ENCODE measurements around the gene PLA2G6. TPM values are rescaled to one million over a fixed set of nuclear protein-coding genes. Genes with fewer than 3 reads are reported as not detected.

The PLA2G6 gene
- total RNA-seq, 2 experiments from 2014 or later, result 33.9 to 83.9 TPM

DNA sequence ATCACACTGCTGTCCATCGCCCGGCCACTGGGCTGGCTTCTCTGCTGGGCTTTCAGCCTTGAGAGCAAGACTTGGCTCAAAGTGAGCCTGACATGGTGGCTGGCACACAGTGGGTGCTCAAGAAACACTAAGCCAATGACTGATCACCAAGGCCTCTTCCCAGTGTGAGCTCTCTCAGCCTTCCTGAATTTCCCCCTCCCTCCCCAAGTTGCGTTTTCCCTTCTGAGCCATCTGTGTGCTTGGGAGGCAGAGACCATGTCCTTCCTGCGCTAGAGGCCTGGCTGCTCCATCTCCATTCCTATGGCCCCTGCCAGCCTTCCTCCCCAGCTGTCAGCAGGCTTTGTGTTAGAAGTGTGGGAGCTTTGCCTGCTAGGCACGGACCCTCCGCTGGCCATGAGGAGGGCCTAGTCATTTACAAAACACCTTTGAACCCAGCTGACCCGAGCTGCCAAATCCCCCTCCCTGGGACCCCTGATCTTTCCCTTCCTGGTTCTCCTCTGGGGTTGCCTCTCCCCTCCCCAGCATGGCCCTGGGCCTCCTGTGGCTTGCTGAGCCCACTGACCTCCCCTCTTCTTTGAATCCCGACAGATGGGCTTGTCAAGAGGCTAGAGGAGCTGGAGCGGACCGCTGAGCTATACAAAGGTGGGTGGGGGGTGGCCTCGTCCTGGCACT, 111.2 kb downstream of the PLA2G6 start:
- H3K4me2 ChIP-seq (ENCODE audit: low read length), result no peak overlapping the region
- no peak overlapping the region for H2AFZ ChIP-seq (ENCODE audit: low read length)
- ChIA-PET POLR2A (interaction anchor here (0.7 kb wide), 1 partner anchor 25 kb away, joined by 3 read pairs; no protein-coding TSS in a partner anchor), CTCF (ENCODE audit: unreplicated experiment) (no interaction called here)
- H4K20me1 ChIP-seq (ENCODE audit: insufficient read depth, low read length), result no peaks in the 10 kb centered on the region
- no peaks in the 10 kb centered on the region for H3K4me1 ChIP-seq (ENCODE audit: insufficient read depth, low read length, poor library complexity, severe bottlenecking)
- BruUV-seq (replicated peaks), result no TSS peak
- H3K79me2 ChIP-seq (ENCODE audit: insufficient read depth, low read depth, low read length), result no peaks in the 10 kb centered on the region
- no peaks in the 10 kb centered on the region for H3K9me2 ChIP-seq (ENCODE audit: insufficient read depth, low read length)
- no peak for DNase-seq (ENCODE audit: low spot score)
- H3K4me3 ChIP-seq (ENCODE audit: low read depth, low read length, poor library complexity, severe bottlenecking), result no peak overlapping the region
- no peaks in the 10 kb centered on the region for H3K36me3 ChIP-seq (ENCODE audit: insufficient read depth, low read length)
- TF ChIP-seq EZH2phosphoT487 (IDR thresholded peaks at IDR 0.05; ENCODE audit: borderline replicate concordance, low read depth, low read length), result no peak
- TF ChIP-seq, protein P1, sequence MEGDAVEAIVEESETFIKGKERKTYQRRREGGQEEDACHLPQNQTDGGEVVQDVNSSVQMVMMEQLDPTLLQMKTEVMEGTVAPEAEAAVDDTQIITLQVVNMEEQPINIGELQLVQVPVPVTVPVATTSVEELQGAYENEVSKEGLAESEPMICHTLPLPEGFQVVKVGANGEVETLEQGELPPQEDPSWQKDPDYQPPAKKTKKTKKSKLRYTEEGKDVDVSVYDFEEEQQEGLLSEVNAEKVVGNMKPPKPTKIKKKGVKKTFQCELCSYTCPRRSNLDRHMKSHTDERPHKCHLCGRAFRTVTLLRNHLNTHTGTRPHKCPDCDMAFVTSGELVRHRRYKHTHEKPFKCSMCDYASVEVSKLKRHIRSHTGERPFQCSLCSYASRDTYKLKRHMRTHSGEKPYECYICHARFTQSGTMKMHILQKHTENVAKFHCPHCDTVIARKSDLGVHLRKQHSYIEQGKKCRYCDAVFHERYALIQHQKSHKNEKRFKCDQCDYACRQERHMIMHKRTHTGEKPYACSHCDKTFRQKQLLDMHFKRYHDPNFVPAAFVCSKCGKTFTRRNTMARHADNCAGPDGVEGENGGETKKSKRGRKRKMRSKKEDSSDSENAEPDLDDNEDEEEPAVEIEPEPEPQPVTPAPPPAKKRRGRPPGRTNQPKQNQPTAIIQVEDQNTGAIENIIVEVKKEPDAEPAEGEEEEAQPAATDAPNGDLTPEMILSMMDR (conservative IDR thresholded peaks at IDR 0.05; ENCODE audit: low read length), result no peak
- H3K9me3 ChIP-seq (ENCODE audit: low read length), result no peaks in the 10 kb centered on the region
- H3K27ac ChIP-seq (ENCODE audit: low read depth, low read length, poor library complexity, severe bottlenecking), result no peak overlapping the region
- intact Hi-C loops (cut with micrococcal nuclease; ENCODE audit: unreplicated experiment), result no loop called here

DNA sequence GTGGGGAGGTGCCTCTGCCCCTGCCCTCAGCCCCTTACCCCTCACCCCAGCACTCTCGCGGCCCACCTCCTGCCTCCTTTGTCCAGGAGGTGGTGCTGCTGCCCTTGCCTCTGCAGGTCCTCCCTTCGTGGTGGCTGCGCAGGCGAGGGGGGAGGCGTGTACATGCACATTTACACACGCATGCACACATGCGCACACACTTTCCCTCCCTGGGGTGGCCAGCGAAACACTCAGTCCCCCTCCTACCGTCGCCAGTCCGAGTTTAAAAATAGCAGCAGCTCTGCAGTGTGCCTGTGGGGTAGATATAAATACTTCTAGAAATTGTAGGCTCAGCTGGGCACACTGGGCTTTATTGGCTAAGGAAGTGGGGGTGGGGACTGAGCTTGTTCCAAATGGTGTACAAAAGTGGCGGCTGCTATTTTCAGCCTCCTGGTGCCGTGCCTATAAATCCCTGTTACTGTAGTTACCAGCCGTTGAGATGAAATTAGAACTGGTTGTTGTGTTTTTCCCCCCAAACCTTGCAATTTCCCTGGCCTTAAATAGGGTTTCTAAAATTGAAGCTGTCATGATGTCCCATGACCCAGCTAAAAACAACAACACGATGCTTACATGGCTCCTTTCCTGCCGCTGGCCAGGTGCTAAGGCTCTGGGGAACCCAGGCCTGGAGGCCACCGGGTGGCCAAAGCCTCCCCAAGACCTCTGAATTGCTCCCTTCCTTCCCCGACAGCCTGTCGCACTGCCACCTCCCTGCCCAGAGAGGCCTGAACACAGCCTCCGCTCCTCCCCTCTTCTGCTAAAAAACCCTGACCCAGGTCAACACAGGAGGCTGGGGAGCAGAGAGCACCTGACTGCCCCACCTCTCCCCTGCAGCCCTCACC, 112.0 kb downstream of the PLA2G6 start:
- CTCF ChIA-PET (ENCODE audit: unreplicated experiment), result no interaction called here
- Histone ChIP-seq H3K4me2 (ENCODE audit: low read length) (no peak overlapping the region), H3K36me3 (ENCODE audit: insufficient read depth, low read length) (no peaks in the 10 kb centered on the region), H3K79me2 (ENCODE audit: insufficient read depth, low read depth, low read length) (no peaks in the 10 kb centered on the region), H3K4me3 (ENCODE audit: low read depth, low read length, poor library complexity, severe bottlenecking) (no peak overlapping the region), H4K20me1 (ENCODE audit: insufficient read depth, low read length) (no peaks in the 10 kb centered on the region), H3K27ac (ENCODE audit: low read depth, low read length, poor library complexity, severe bottlenecking) (no peak overlapping the region), H3K9me2 (ENCODE audit: insufficient read depth, low read length) (no peaks in the 10 kb centered on the region), H2AFZ (ENCODE audit: low read length) (no peak overlapping the region), H3K4me1 (ENCODE audit: insufficient read depth, low read length, poor library complexity, severe bottlenecking) (no peaks in the 10 kb centered on the region), H3K9me3 (ENCODE audit: low read length) (no peaks in the 10 kb centered on the region)
- POLR2A ChIA-PET, result no interaction called here
- peak; percentile 15 for DNase-seq (ENCODE audit: low spot score)
- BruUV-seq (replicated peaks), result no TSS peak
- intact Hi-C loops (cut with micrococcal nuclease; ENCODE audit: unreplicated experiment), result no loop called here
- TF ChIP-seq, protein P1 (conservative IDR thresholded peaks at IDR 0.05; ENCODE audit: low read length), result peak; percentile 63
- TF ChIP-seq EZH2phosphoT487 (IDR thresholded peaks at IDR 0.05; ENCODE audit: borderline replicate concordance, low read depth, low read length), result no peak

All from OCI-LY7 (cell line).